CD4-positive, alpha-beta T cell treated with Interleukin-17A for 1 hour (primary cell): ENCODE data around the gene RANBP9.

ENCODE experiments used
- DNase-seq: peaks from one replicate; pipeline ENCODE4 v3.0.0-alpha.2; 2020

Gene RANBP9

GRCh38 chr6:13710552-13711323, 897 bp downstream of the RANBP9 start:
- peak; percentile 37 for DNase-seq

GRCh38 chr6:13709689-13710551, 1.7 kb downstream of the RANBP9 start:
- DNase-seq, result peak; percentile 59

GRCh38 chr6:13708736-13709135, 2.9 kb downstream of the RANBP9 start:
- DNase-seq, result peak; percentile 46

GRCh38 chr6:13703496-13703895, 8.1 kb downstream of the RANBP9 start:
- DNase-seq, result no peak

- DNase-seq, result no peak
Observed at GRCh38 chr6:13702809-13703302, 8.8 kb downstream of the RANBP9 start.

GRCh38 chr6:13700232-13700631, 11.4 kb downstream of the RANBP9 start:
- DNase-seq, result no peak

GRCh38 chr6:13698715-13699114, 12.9 kb downstream of the RANBP9 start:
- no peak for DNase-seq

GRCh38 chr6:13697857-13698256, 13.8 kb downstream of the RANBP9 start:
- DNase-seq, result no peak

GRCh38 chr6:13696226-13696625, 15.4 kb downstream of the RANBP9 start:
- DNase-seq, result no peak

GRCh38 chr6:13695252-13695651, 16.4 kb downstream of the RANBP9 start:
- peak; percentile 35 for DNase-seq

GRCh38 chr6:13694562-13694961, 17.1 kb downstream of the RANBP9 start:
- no peak for DNase-seq

- DNase-seq, result no peak
Observed at GRCh38 chr6:13689511-13690256, 22.0 kb downstream of the RANBP9 start.

- DNase-seq, result no peak
Observed at GRCh38 chr6:13688692-13689196, 22.9 kb downstream of the RANBP9 start.

GRCh38 chr6:13687917-13688351, 23.7 kb downstream of the RANBP9 start:
- DNase-seq, result peak; percentile 63

- DNase-seq, result no peak
Observed at GRCh38 chr6:13684855-13685254, 26.8 kb downstream of the RANBP9 start.

- DNase-seq, result no peak
Observed at GRCh38 chr6:13683038-13683437, 28.6 kb downstream of the RANBP9 start.

- no peak for DNase-seq
Observed at GRCh38 chr6:13682346-13682745, 29.3 kb downstream of the RANBP9 start.

GRCh38 chr6:13681305-13682061, 30.2 kb downstream of the RANBP9 start:
- peak; percentile 71 for DNase-seq

GRCh38 chr6:13680448-13680968, 31.1 kb downstream of the RANBP9 start:
- no peak for DNase-seq

GRCh38 chr6:13679996-13680395, 31.6 kb downstream of the RANBP9 start:
- no peak for DNase-seq

- no peak for DNase-seq
Observed at GRCh38 chr6:13678255-13678983, 33.2 kb downstream of the RANBP9 start.
